Adrenal gland (tissue), 12 donors: ENCODE measurements around the gene CAPRIN2. TPM values are rescaled to one million over a fixed set of nuclear protein-coding genes. Genes with fewer than 3 reads are reported as not detected.

Source experiments
- DNase-seq, 7 donors: peaks; one replicate each; pipeline ENCODE4 v3.0.0-alpha.2; 2019 to 2020
- H3K27ac ChIP-seq, 5 donors: fragments of 200-600 bp; sonication (generic) in 4 of 5; 1 replicate in 3 of 5; 2 replicates in 2 of 5; pipeline versions ENCODE4 v1.5.1 to v1.8.0; 2016 to 2020; ENCODE audit warnings: mild to moderate bottlenecking in 1 of 5
- H3K27me3 ChIP-seq: fragments of 200-600 bp; 2 replicates; pipeline ENCODE4 v1.8.0; 2021
- H3K36me3 ChIP-seq, 2 donors: fragments of 200-600 bp; replicated peaks in 1 of 2; 1 replicate in 1 of 2; 2 replicates in 1 of 2; pipeline versions ENCODE4 v1.5.1 to v1.8.0; 2018 to 2022
- H3K4me1 ChIP-seq, 2 donors: fragments of 200-600 bp; replicated peaks in 1 of 2; 1 replicate in 1 of 2; 2 replicates in 1 of 2; pipeline versions ENCODE4 v1.5.1 to v1.8.0; 2018 to 2021
- H3K4me3 ChIP-seq, 4 donors: fragments of 200-600 bp; sonication (generic) in 3 of 4; one replicate each; pipeline ENCODE4 v1.5.1; 2016 to 2018
- H3K9me3 ChIP-seq, 3 donors: fragments of 200-600 bp; sonication (generic) in 1 of 3; replicated peaks in 1 of 3; 1 replicate in 2 of 3; 2 replicates in 1 of 3; pipeline versions ENCODE4 v1.5.1 to v1.8.0; 2016 to 2021
- CTCF ChIP-seq, 6 experiments: fragments of 450-650 bp in 4 of 6; fragments of 200-600 bp in 2 of 6; sonication (generic) in 1 of 6; IDR thresholded peaks; 1 replicate in 5 of 6; 2 replicates in 1 of 6; pipeline versions ENCODE4 v1.5.1 to v1.8.0; 2016 to 2021; ENCODE audit warnings: antibody characterized with exemption in 6 of 6, mild to moderate bottlenecking in 2 of 6, moderate library complexity in 1 of 6
- POLR2A ChIP-seq, 2 donors: fragments of 450-650 bp; IDR thresholded peaks; one replicate each; pipeline ENCODE4 v1.6.1; 2017; ENCODE audit warnings: antibody characterized with exemption in 2 of 2, mild to moderate bottlenecking in 2 of 2, moderate library complexity in 1 of 2
- WGBS, 4 donors: extraction: QIAGEN DNeasy Blood & Tissue Kit in 2 of 4; methylation state at CpG; one replicate each; pipeline versions ENCODE4 v1.1.5 to v1.1.7; 2013 to 2017; 5-methylcytosine and 5-hydroxymethylcytosine counted together
- intact Hi-C, 2 donors: fragments of 100-400 bp; cut with DNase I; formaldehyde crosslinking; loops; one replicate each; pipeline versions ENCODE4 v1.14.1 to v1.15.0; 2022 to 2023
- polyA plus RNA-seq, 3 donors: library from polyadenylated mRNA; stranded (reverse); fragments of 200-250 nt in 2 of 3; fragments of 350-450 nt in 1 of 3; fragmentation: Illumina TruSeq in 1 of 3; extraction: RNeasy Lipid Tissue Mini Kit (QIAGEN cat#74804) in 1 of 3; gene quantifications; one replicate each; pipeline ENCODE4 v1.2.3, GENCODE V29; 2013 to 2014
- total RNA-seq, 9 donors: library from RNA; depleted of rRNA in 4 of 9; stranded (reverse); fragments of >200 nt in 4 of 9; fragments of 120-200 nt in 1 of 9; fragmentation: NEBNext Ultra II Directional in 1 of 9; extraction: Animal tissue kit (Norgen Biotek cat#: 25700) in 1 of 9; gene quantifications; one replicate each; pipeline versions ENCODE4 v1.1.0 to v1.2.4, GENCODE V29; 2013 to 2023
- donor health status: healthy with polysubstance abuse.
- donor health status: Bipolar disorder and iron deficiency.
- donor health status: DM: yes; HTN: yes; CAD: no.
- donor health status: DM: no; HTN: no; CAD: no.
- donor health status: DM: no; HTN: no; CAD: no.
- donor health status: DM: yes; HTN: yes; CAD: no.

Gene CAPRIN2
- total and polyA plus RNA-seq, 12 donors, result 12.1 to 40.4 (median 26.2) TPM

- H3K27ac ChIP-seq, result peak overlapping the region; percentile 47 to 91 (median 87)
- peak in 1 of 2 donors; percentile 48 for TF ChIP-seq POLR2A (IDR thresholded peaks at IDR 0.05)
- TF ChIP-seq CTCF (IDR thresholded peaks at IDR 0.05), result peak in 3 of 6 experiments; percentile 18 to 45 (median 38)
- H3K9me3 ChIP-seq, result no peaks in the 10 kb centered on the region
- peak; percentile 57 to 79 (median 75) for DNase-seq
- 2 to 4% (median 3%) methylated on average over 24 to 65 of the region's 65 CpGs for WGBS, 4 donors
- intact Hi-C loops, result no loop called here
- no peaks in the 10 kb centered on the region for H3K36me3 ChIP-seq
- peaks cover 4 to 24% of the 10 kb centered on the region in 2 donors for H3K4me1 ChIP-seq
- H3K4me3 ChIP-seq, result peak overlapping the region; percentile 4 to 80 (median 50)
- no peaks in the 10 kb centered on the region for H3K27me3 ChIP-seq
These were observed 40.9 kb upstream of the CAPRIN2 start for GRCh38 chr12:30795410-30796312.

- Histone ChIP-seq H3K4me1 (peaks cover 4 to 24% of the 10 kb centered on the region in 2 donors), H3K27me3 (no peaks in the 10 kb centered on the region), H3K36me3 (no peaks in the 10 kb centered on the region), H3K4me3 (peak overlapping the region in 2 of 4 donors; percentile 65 to 80), H3K27ac (peak overlapping the region; percentile 47 to 91 (median 87)), H3K9me3 (no peaks in the 10 kb centered on the region)
- intact Hi-C loops, result no loop called here
- 42 to 48% (median 45%) methylated on average over 13 of the region's 13 CpGs for WGBS, 4 donors
- TF ChIP-seq POLR2A (IDR thresholded peaks at IDR 0.05) (no peak), CTCF (IDR thresholded peaks at IDR 0.05) (no peak)
- peak; percentile 47 to 84 (median 63) for DNase-seq
These were observed 40.0 kb upstream of the CAPRIN2 start for GRCh38 chr12:30794591-30795409.

- H3K9me3 ChIP-seq, result no peaks in the 10 kb centered on the region
- H3K27ac ChIP-seq, result no peak overlapping the region
- H3K27me3 ChIP-seq, result no peaks in the 10 kb centered on the region
- no peaks in the 10 kb centered on the region for H3K36me3 ChIP-seq
- DNase-seq, result no peak
- 59 to 88% (median 68%) methylated on average over 3 of the region's 3 CpGs for WGBS, 4 donors
- TF ChIP-seq POLR2A (IDR thresholded peaks at IDR 0.05) (no peak), CTCF (IDR thresholded peaks at IDR 0.05) (no peak)
- intact Hi-C loops, result no loop called here
- H3K4me1 ChIP-seq, result peaks cover 4 to 24% of the 10 kb centered on the region in 2 donors
- no peak overlapping the region for H3K4me3 ChIP-seq
These were observed 39.3 kb upstream of the CAPRIN2 start for GRCh38 chr12:30794020-30794419.
